ENCODE measurements around the gene IBA57. TPM values are rescaled to one million over a fixed set of nuclear protein-coding genes. Genes with fewer than 3 reads are reported as not detected.

The IBA57 gene
- total RNA-seq, 2 experiments from 2014 or later: 9.7 to 10.8 TPM

DNA sequence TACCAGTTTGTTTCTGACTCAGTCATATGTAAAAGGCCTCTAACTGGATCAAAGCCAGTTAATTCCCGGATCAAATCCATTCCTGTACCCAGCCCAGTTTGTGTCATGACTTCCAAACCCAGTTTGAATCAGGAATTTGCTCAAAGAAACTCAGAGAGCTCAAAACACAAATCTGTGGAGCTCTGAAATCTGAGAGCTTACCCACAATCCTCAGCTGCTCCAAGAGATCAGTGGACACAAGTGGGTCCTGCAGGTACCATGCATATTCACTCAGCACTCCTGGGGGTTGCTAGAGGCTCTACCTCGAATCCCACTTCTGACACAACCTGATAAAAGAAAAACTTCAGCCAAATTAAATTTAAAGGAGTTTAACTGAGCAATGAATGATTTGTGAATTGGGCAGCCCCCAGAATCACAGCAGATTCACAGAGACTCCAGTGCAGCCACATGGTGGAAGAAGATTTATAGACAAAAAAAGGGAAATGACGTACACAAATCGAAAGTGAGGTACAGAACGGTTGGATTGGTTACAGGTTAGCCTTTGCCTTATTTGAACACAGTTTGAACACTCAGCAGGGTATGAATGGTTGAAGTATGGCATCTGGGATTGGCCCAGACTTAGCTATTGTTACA is 44.6 kb upstream of the IBA57 start:
- CTCF ChIA-PET: interaction anchor here (0.9 to 5.8 kb wide), 4 partner anchors 9 to 122 kb away, joined by 4 to 51 read pairs (median 10); no protein-coding TSS in a partner anchor
- peaks cover 4% of the 10 kb centered on the region for H3K36me3 Mint-ChIP-seq (ENCODE audit: low read depth)
- intact Hi-C loops (cut with micrococcal nuclease): no loop called here
- H3K4me3 Mint-ChIP-seq: peak overlapping the region; percentile 63
- TF ChIP-seq, protein P1, sequence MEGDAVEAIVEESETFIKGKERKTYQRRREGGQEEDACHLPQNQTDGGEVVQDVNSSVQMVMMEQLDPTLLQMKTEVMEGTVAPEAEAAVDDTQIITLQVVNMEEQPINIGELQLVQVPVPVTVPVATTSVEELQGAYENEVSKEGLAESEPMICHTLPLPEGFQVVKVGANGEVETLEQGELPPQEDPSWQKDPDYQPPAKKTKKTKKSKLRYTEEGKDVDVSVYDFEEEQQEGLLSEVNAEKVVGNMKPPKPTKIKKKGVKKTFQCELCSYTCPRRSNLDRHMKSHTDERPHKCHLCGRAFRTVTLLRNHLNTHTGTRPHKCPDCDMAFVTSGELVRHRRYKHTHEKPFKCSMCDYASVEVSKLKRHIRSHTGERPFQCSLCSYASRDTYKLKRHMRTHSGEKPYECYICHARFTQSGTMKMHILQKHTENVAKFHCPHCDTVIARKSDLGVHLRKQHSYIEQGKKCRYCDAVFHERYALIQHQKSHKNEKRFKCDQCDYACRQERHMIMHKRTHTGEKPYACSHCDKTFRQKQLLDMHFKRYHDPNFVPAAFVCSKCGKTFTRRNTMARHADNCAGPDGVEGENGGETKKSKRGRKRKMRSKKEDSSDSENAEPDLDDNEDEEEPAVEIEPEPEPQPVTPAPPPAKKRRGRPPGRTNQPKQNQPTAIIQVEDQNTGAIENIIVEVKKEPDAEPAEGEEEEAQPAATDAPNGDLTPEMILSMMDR (IDR thresholded peaks at IDR 0.05): no peak
- POLR2A ChIA-PET: interaction anchor here (1.4 kb wide), 1 partner anchor 10 kb away, joined by 3 read pairs; no protein-coding TSS in a partner anchor
- H3K9me3 Mint-ChIP-seq: peaks cover 5% of the 10 kb centered on the region
- ATAC-seq: peak; percentile 82
- H3K4me1 Mint-ChIP-seq (ENCODE audit: low read depth): peaks cover 3% of the 10 kb centered on the region
- peak overlapping the region; percentile 32 for H3K27ac Mint-ChIP-seq
- H3K27me3 Mint-ChIP-seq: no peaks in the 10 kb centered on the region
- DNase-seq: no peak

DNA sequence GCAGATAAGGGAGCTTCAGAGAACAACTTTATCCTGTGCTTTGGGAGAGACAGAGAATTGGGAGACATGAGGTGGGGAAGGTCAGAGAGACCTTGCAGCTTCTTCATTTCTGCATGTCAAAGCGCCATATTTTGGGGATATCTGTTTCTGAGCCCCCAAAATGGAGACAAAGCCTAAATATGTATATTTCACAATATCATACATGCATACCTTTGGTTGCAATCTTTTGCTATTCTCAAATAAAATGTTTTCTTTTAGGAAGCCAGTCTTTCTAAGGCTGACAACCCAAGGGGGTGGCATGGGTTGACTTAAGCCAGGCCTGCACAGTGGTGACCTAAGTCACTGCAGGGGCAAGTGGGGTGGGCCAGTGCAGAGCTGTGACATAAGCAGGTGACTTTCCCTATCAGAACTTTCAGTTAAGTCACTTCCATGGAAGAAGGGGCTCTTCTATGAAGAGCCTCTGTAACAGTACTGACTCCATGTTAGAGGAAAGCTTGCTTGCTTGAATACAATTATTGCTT is 42.6 kb upstream of the IBA57 start:
- ATAC-seq: no peak
- TF ChIP-seq, protein P1 (IDR thresholded peaks at IDR 0.05): no peak
- Mint-ChIP-seq H3K27ac (no peak overlapping the region), H3K36me3 (ENCODE audit: low read depth) (peaks cover 3% of the 10 kb centered on the region), H3K27me3 (peaks cover 3% of the 10 kb centered on the region), H3K4me3 (no peak overlapping the region), H3K9me3 (peaks cover 2% of the 10 kb centered on the region), H3K4me1 (ENCODE audit: low read depth) (peaks cover 3% of the 10 kb centered on the region)
- ChIA-PET CTCF (interaction anchor here (1.0 to 5.8 kb wide), 3 partner anchors 8 to 124 kb away, joined by 3 to 51 read pairs (median 10); no protein-coding TSS in a partner anchor), POLR2A (interaction anchor here (1.1 to 1.6 kb wide), 3 partner anchors 15 to 45 kb away, joined by 3 read pairs; no protein-coding TSS in a partner anchor)
- intact Hi-C loops (cut with micrococcal nuclease): no loop called here
- DNase-seq: no peak

DNA sequence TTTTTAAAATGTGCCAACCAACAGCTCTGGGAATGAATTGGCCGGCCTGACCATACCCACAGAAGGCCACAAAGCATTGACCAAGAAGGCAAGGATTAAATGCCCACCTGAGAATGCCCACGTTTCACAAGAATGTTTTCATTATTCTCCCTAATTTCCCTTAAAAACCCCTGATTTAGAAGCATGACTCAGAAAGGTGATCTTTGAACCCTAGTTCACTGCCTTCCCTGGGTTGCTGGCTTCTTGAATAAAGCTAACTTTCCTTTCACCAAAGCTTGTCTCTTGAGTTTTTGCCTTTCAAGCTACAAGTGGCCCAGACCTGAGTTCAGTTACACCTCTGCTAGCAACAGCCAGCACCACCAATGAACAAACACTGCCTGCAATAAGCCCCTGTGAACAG is 42.1 kb upstream of the IBA57 start:
- TF ChIP-seq, protein P1 (IDR thresholded peaks at IDR 0.05): no peak
- Mint-ChIP-seq H3K4me1 (ENCODE audit: low read depth) (peaks cover 3% of the 10 kb centered on the region), H3K27ac (no peak overlapping the region), H3K9me3 (no peaks in the 10 kb centered on the region), H3K4me3 (no peak overlapping the region), H3K36me3 (ENCODE audit: low read depth) (no peaks in the 10 kb centered on the region), H3K27me3 (peaks cover 3% of the 10 kb centered on the region)
- POLR2A ChIA-PET: interaction anchor here (1.1 to 1.6 kb wide), 2 partner anchors 19 to 45 kb away, joined by 3 read pairs; no protein-coding TSS in a partner anchor
- DNase-seq (no peak), ATAC-seq (no peak)
- intact Hi-C loops (cut with micrococcal nuclease): no loop called here
- CTCF ChIA-PET: interaction anchor here (3.4 to 5.8 kb wide), 2 partner anchors 7 to 124 kb away, joined by 10 to 51 read pairs; no protein-coding TSS in a partner anchor

DNA sequence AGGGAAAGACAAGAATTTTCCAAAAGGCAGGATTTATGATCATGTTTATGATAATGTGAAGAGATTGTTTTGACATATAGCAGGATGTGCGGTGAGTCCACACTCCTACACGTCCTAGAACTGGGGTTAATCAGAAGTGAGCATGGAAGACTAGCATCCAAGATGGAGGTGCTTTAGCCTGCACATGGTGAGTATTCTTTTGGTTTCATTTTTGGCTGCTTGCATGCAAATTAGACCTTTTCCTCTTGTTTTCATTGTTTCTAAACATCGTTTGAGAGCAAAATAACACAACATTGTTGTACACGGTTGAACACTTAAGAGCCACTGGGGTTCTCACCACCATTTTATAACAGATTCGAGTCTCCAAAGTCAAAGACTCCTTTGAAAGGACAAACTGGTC is 40.4 kb upstream of the IBA57 start:
- no peak overlapping the region for H3K27ac Mint-ChIP-seq
- ChIA-PET POLR2A (interaction anchor here (1.0 kb wide), 1 partner anchor 12 kb away, joined by 3 read pairs; no protein-coding TSS in a partner anchor), CTCF (interaction anchor here (2.5 kb wide), 1 partner anchor 126 kb away, joined by 10 read pairs; no protein-coding TSS in a partner anchor)
- DNase-seq (no peak), ATAC-seq (no peak)
- TF ChIP-seq, protein P1 (IDR thresholded peaks at IDR 0.05): no peak
- intact Hi-C loops (cut with micrococcal nuclease): no loop called here
- H3K27me3 Mint-ChIP-seq: peaks cover 3% of the 10 kb centered on the region
- no peaks in the 10 kb centered on the region for H3K9me3 Mint-ChIP-seq
- H3K4me1 Mint-ChIP-seq (ENCODE audit: low read depth): peaks cover 3% of the 10 kb centered on the region
- H3K4me3 Mint-ChIP-seq: no peak overlapping the region
- no peaks in the 10 kb centered on the region for H3K36me3 Mint-ChIP-seq (ENCODE audit: low read depth)

DNA sequence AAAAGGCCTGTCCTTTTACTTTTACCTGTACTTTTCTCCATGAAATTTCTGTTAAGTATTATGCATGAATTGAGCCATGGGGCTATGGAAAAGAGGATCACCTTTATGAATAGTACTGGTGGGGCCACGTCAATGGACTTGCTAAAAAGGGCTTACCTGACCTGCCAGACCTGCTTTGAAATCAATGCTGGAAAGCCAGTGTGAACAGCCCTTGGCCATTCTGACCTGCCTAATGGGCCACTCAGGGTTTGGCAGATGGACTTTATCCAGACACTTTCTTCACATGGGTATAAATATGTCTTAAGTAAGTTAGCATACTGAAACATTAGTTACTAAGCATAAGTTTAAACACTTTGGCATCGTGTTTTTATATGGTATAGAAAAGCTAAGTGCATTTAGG is 33.8 kb upstream of the IBA57 start:
- CTCF ChIA-PET: interaction anchor here (1.0 to 4.5 kb wide), 9 partner anchors 11 to 252 kb away, joined by 3 to 51 read pairs (median 7); partner anchors contain the start of genes IBA57 and MRPL55
- intact Hi-C loops (cut with micrococcal nuclease): no loop called here
- no peak overlapping the region for H3K27ac Mint-ChIP-seq
- no peaks in the 10 kb centered on the region for H3K36me3 Mint-ChIP-seq (ENCODE audit: low read depth)
- POLR2A ChIA-PET: interaction anchor here (0.6 kb wide), 1 partner anchor 38 kb away, joined by 3 read pairs; no protein-coding TSS in a partner anchor
- no peak for ATAC-seq
- no peak for DNase-seq
- TF ChIP-seq, protein P1 (IDR thresholded peaks at IDR 0.05): no peak
- H3K9me3 Mint-ChIP-seq: no peaks in the 10 kb centered on the region
- peaks cover 9% of the 10 kb centered on the region for H3K4me1 Mint-ChIP-seq (ENCODE audit: low read depth)
- H3K27me3 Mint-ChIP-seq: peaks cover 6% of the 10 kb centered on the region
- no peak overlapping the region for H3K4me3 Mint-ChIP-seq

Data from activated CD8-positive, alpha-beta T cell treated with anti-CD3 and anti-CD28 coated beads for 36 hours (primary cell).